ENCODE measurements around the gene THRB. TPM values are rescaled to one million over a fixed set of nuclear protein-coding genes. Genes with fewer than 3 reads are reported as not detected.

The THRB gene
- total RNA-seq, 1 donor from 2014 or later = 19.7 TPM

DNA sequence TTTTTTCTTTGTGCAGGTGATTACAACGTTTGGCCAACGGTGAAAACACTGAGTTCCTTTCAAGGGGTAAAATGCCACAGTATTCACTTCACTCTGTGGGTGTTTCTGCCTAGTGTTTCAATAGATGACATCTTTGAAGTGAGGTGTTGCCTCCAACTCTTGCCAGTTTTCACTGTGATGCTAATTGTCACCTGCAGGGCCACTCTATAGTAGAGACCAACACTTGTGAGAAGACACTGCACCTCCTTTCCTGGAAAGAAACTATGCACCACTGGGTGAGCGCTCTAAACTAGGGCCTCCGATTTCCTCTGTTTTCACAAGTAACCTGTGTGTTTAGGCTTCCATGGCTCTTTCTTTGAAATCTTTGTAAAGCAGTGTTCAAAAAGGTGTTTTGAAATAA is 98.3 kb downstream of the THRB start:
- no peak overlapping the region for H3K27ac ChIP-seq

GRCh38 chr3:24394754-24395153 is 99.9 kb downstream of the THRB start:
- Histone ChIP-seq H3K27ac (no peak overlapping the region), H3K9me3 (no peaks in the 10 kb centered on the region), H3K36me3 (no peaks in the 10 kb centered on the region), H3K4me3 (no peak overlapping the region), H3K27me3 (no peaks in the 10 kb centered on the region), H3K4me1 (peaks cover 3% of the 10 kb centered on the region)
- DNase-seq (no peak), ATAC-seq (no peak)
- intact Hi-C loops (cut with DNase I) = no loop called here
- no peak for TF ChIP-seq CTCF (IDR thresholded peaks at IDR 0.05)

More for the DNA sequence above, 98.3 kb downstream of the THRB start:
- no peak for TF ChIP-seq CTCF (IDR thresholded peaks at IDR 0.05)
- ATAC-seq = no peak
- Histone ChIP-seq H3K4me1 (no peaks in the 10 kb centered on the region), H3K27me3 (no peaks in the 10 kb centered on the region), H3K9me3 (no peaks in the 10 kb centered on the region), H3K4me3 (no peak overlapping the region), H3K36me3 (no peaks in the 10 kb centered on the region)
- DNase-seq = no peak
- intact Hi-C loops (cut with DNase I) = no loop called here

GRCh38 chr3:24393316-24393715 is 101.3 kb downstream of the THRB start:
- ATAC-seq (no peak), DNase-seq (no peak)
- intact Hi-C loops (cut with DNase I) = no loop called here
- Histone ChIP-seq H3K27ac (no peak overlapping the region), H3K27me3 (no peaks in the 10 kb centered on the region), H3K36me3 (no peaks in the 10 kb centered on the region), H3K4me1 (peaks cover 5% of the 10 kb centered on the region), H3K4me3 (no peak overlapping the region), H3K9me3 (no peaks in the 10 kb centered on the region)
- no peak for TF ChIP-seq CTCF (IDR thresholded peaks at IDR 0.05)

GRCh38 chr3:24390169-24391130 is 104.2 kb downstream of the THRB start:
- Histone ChIP-seq H3K4me3 (no peak overlapping the region), H3K27ac (no peak overlapping the region), H3K9me3 (no peaks in the 10 kb centered on the region), H3K36me3 (no peaks in the 10 kb centered on the region), H3K27me3 (no peaks in the 10 kb centered on the region), H3K4me1 (peaks cover 5% of the 10 kb centered on the region)
- DNase-seq = no peak
- ATAC-seq = no peak
- intact Hi-C loops (cut with DNase I) = no loop called here
- no peak for TF ChIP-seq CTCF (IDR thresholded peaks at IDR 0.05)

DNA sequence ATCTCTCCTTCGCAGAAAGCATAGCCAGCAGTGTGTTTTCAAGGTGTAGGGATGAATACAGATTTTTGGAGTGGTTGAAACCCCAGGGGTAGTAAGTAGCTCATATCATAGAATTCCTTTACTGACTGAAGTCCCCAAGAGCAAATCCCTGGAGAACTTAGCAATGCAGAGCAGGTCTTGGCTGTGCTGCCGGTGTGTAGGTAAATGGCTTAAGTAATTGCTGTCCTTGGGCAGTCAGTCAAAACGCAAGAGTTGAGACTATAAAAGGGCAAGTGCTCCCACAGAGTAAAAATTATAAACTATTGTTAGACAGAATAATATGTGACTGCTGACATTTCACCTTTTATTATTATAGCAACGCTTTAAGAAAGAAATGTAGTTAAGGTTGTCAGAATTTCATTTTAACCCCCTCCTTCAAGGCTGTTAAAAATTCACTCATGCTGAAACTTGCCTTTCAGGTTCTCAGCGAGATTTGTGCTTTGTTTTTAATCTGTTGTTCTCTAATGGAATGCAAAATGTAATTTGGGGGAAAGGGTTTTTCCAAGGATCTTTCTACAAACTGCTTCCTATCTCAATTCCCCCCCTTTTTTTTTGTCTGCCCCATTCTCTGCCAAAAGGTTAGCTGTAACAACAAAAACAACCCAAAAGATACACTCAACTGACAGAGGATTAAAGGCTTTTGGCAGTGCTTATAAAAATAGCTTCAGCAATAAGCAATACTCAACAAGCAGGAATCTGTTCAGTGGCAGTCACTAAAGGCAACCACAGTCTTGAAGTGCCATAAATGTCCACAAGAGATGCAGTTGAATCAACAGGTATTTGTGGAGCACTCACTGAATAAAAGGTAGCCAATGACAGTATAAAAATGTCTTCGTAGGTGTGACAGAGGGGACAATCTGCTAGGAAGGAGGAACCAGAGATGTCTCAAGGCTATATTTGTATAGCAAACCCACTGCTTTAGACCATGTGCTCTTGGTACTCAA is 105.3 kb downstream of the THRB start:
- TF ChIP-seq CTCF (IDR thresholded peaks at IDR 0.05) = no peak
- Histone ChIP-seq H3K36me3 (no peaks in the 10 kb centered on the region), H3K4me1 (peaks cover 5% of the 10 kb centered on the region), H3K27ac (no peak overlapping the region), H3K4me3 (no peak overlapping the region), H3K9me3 (no peaks in the 10 kb centered on the region), H3K27me3 (no peaks in the 10 kb centered on the region)
- intact Hi-C loops (cut with DNase I) = no loop called here
- DNase-seq (no peak), ATAC-seq (peak; percentile 29)
